NCI-H1436 treated with DMSO at 0.1 percent for 48 hours (cell line): ENCODE measurements around the gene CCNI2.

Source experiments
- DNase-seq: peaks from one replicate; lab custom pipeline; 2025; lab: John Stamatoyannopoulos, UW

CCNI2 gene

GRCh38 chr5:132765311-132766019 is 18.2 kb downstream of the CCNI2 start:
- no peak for DNase-seq

GRCh38 chr5:132766020-132766805 is 19.0 kb downstream of the CCNI2 start:
- no peak for DNase-seq

- no peak for DNase-seq
Observed at GRCh38 chr5:132766806-132767055, 19.5 kb downstream of the CCNI2 start.

- DNase-seq, result no peak
Observed at GRCh38 chr5:132767150-132767549, 19.9 kb downstream of the CCNI2 start.

- no peak for DNase-seq
Observed at GRCh38 chr5:132768485-132768868, 21.3 kb downstream of the CCNI2 start.

GRCh38 chr5:132770476-132771159 is 23.4 kb downstream of the CCNI2 start:
- no peak for DNase-seq

- no peak for DNase-seq
Observed at GRCh38 chr5:132771503-132771998, 24.3 kb downstream of the CCNI2 start.

GRCh38 chr5:132772291-132773070 is 25.3 kb downstream of the CCNI2 start:
- DNase-seq, result no peak

GRCh38 chr5:132773114-132773513 is 25.9 kb downstream of the CCNI2 start:
- no peak for DNase-seq

- no peak for DNase-seq
Observed at GRCh38 chr5:132773601-132774355, 26.6 kb downstream of the CCNI2 start.

- DNase-seq, result no peak
Observed at GRCh38 chr5:132774406-132774805, 27.2 kb downstream of the CCNI2 start.

GRCh38 chr5:132774896-132775295 is 27.7 kb downstream of the CCNI2 start:
- no peak for DNase-seq

- no peak for DNase-seq
Observed at GRCh38 chr5:132775476-132775961, 28.3 kb downstream of the CCNI2 start.

GRCh38 chr5:132776131-132776937 is 29.1 kb downstream of the CCNI2 start:
- DNase-seq, result no peak

- DNase-seq, result no peak
Observed at GRCh38 chr5:132776938-132777208, 29.6 kb downstream of the CCNI2 start.

- no peak for DNase-seq
Observed at GRCh38 chr5:132777209-132778069, 30.2 kb downstream of the CCNI2 start, which contains the start of gene SEPTIN8. TSS of gene SEPTIN8 (minus strand) at chr5:132777239. CDS start at chr5:132777137, 102 bp downstream.

GRCh38 chr5:132778129-132778528 is 30.9 kb downstream of the CCNI2 start:
- DNase-seq, result no peak

GRCh38 chr5:132778856-132779255 is 31.6 kb downstream of the CCNI2 start:
- no peak for DNase-seq

- no peak for DNase-seq
Observed at GRCh38 chr5:132779961-132780360, 32.7 kb downstream of the CCNI2 start.

GRCh38 chr5:132780577-132780976 is 33.4 kb downstream of the CCNI2 start:
- DNase-seq, result no peak
